K562 (cell line): ENCODE data around the gene CHM. TPM values are rescaled to one million over a fixed set of nuclear protein-coding genes. Genes with fewer than 3 reads are reported as not detected.

Experiments used
- CCAR2 ChIP-seq: fragments of 200-400 bp; formaldehyde crosslinking; IDR thresholded peaks from 2 replicates; pipeline ENCODE4 v1.6.1; 2017; ENCODE audit warnings: mild to moderate bottlenecking, low read depth, low read length
- HDAC1 ChIP-seq, 2 experiments: fragments of 450-650 bp; IDR thresholded peaks; 2 replicates each; pipeline ENCODE4 v1.6.1; 2016 to 2017; ENCODE audit warnings: inconsistent platforms in 1 of 2, mild to moderate bottlenecking in 1 of 2, moderate library complexity in 1 of 2
- NUFIP1 ChIP-seq: fragments of 450-650 bp; IDR thresholded peaks from 2 replicates; pipeline ENCODE4 v1.6.1; 2018; ENCODE audit not compliant: partially characterized antibody
- RB1 ChIP-seq: fragments of 450-650 bp; IDR thresholded peaks from 2 replicates; pipeline ENCODE4 v1.6.1; 2017; ENCODE audit warnings: low read depth, mild to moderate bottlenecking
- RBM17 ChIP-seq: fragments of 200-400 bp; formaldehyde crosslinking; IDR thresholded peaks from 2 replicates; pipeline ENCODE4 v1.6.1; 2017; ENCODE audit warnings: low read depth, mild to moderate bottlenecking, low read length, borderline replicate concordance
- SRF ChIP-seq, 2 experiments: fragments of 250-450, 450-650 bp in 1 of 2; sonication (Bioruptor Pico) in 1 of 2; sonication (generic) in 1 of 2; formaldehyde crosslinking; IDR thresholded peaks; 2 replicates each; pipeline versions ENCODE4 v1.5.0 to v1.5.1; 2020 to 2022; ENCODE audit warnings: mild to moderate bottlenecking in 1 of 2, missing genetic modification reagents in 1 of 2
- TRIM28 ChIP-seq: fragments of 450-650 bp; IDR thresholded peaks from 2 replicates; pipeline ENCODE4 v1.6.1; 2017
- ZNF436 ChIP-seq: fragments of 250-450, 450-650 bp; sonication (Bioruptor Pico); formaldehyde crosslinking; IDR thresholded peaks from 2 replicates; pipeline ENCODE4 v1.7.0; 2020; ENCODE audit warnings: mild to moderate bottlenecking
- polyA plus RNA-seq, 8 experiments: library from polyadenylated mRNA; depleted of rRNA in 4 of 8; stranded (reverse) in 5 of 8; unstranded in 3 of 8; fragments of >200 nt; fragmentation: Nextera tagmentation in 2 of 8; fragmentation: Illumina TruSeq in 1 of 8; extraction: Ambion mirVana in 2 of 8; extraction: Trizol in 1 of 8; gene quantifications; 2 replicates each; pipeline versions ENCODE4 v1.2.1 to v1.2.3, GENCODE V29; 2011 to 2014; ENCODE audit warnings: inconsistent platforms in 1 of 8, missing spikeins in 1 of 8
- total RNA-seq, 7 experiments: library from RNA; depleted of rRNA in 6 of 7; stranded (reverse); fragments of >200 nt in 6 of 7; fragmentation: Illumina TruSeq in 2 of 7; extraction: Trizol in 2 of 7; gene quantifications; 2 replicates each; pipeline versions ENCODE4 v1.2.1 to v1.2.3, GENCODE V29; 2011 to 2021; ENCODE audit warnings: low replicate concordance in 1 of 7
- TF ChIP-seq, protein P1 (sequence below): fragments of 200-600 bp; sonication (generic); IDR thresholded peaks from one replicate; pipeline ENCODE4 v1.6.1; 2012; ENCODE audit warnings: mild to moderate bottlenecking, low read depth, low read length, inconsistent platforms
- TF ChIP-seq, protein P2 (sequence below): fragments of 250-450 bp; sonication (Bioruptor Pico); IDR thresholded peaks from 2 replicates; pipeline ENCODE4 v1.8.0; 2021; ENCODE audit warnings: borderline replicate concordance, mild to moderate bottlenecking, moderate library complexity; ENCODE audit not compliant: poor library complexity, severe bottlenecking

The CHM gene
- total and polyA plus RNA-seq, 9 of the 15 experiments (the other 6 are each of a cell fraction or from before 2014, with no cell fraction given) = 2.2 to 9.0 (median 4.6) TPM

DNA sequence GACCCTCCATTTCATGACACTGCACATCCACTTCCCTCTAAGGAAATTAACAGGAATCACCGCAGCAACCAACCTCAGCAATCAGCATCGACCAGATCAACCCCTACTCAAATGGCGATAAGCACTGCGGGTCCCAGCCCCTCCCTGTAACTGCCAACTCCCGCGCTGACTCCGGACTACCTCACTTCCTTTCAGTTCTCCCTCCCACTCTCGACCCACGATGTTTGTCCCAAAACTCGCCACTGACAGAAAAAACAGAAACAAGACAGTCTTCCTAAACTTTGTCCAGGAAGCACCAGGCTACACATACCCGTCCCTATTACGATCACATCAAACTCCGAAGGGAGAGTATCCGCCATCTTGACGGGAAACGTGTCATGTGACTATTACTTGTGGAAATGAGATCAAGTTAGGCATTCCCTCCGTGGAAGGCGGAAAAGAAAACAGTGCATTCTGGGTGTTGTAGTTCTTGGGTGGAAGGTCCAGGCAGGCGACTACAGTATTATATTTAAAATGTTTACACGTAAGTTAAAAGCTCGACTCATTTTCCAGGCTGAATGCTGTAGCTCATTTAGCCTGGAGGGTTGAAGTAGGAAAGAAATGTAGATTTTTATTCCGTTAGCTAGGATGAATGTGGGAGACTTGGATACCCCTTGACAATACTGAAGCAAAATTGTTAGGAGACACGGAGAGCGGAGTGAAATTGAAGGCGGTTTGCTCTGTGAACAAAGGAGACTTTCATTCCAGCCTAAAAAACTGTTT, at the start of gene CHM (continued):
- TF ChIP-seq, protein P1, sequence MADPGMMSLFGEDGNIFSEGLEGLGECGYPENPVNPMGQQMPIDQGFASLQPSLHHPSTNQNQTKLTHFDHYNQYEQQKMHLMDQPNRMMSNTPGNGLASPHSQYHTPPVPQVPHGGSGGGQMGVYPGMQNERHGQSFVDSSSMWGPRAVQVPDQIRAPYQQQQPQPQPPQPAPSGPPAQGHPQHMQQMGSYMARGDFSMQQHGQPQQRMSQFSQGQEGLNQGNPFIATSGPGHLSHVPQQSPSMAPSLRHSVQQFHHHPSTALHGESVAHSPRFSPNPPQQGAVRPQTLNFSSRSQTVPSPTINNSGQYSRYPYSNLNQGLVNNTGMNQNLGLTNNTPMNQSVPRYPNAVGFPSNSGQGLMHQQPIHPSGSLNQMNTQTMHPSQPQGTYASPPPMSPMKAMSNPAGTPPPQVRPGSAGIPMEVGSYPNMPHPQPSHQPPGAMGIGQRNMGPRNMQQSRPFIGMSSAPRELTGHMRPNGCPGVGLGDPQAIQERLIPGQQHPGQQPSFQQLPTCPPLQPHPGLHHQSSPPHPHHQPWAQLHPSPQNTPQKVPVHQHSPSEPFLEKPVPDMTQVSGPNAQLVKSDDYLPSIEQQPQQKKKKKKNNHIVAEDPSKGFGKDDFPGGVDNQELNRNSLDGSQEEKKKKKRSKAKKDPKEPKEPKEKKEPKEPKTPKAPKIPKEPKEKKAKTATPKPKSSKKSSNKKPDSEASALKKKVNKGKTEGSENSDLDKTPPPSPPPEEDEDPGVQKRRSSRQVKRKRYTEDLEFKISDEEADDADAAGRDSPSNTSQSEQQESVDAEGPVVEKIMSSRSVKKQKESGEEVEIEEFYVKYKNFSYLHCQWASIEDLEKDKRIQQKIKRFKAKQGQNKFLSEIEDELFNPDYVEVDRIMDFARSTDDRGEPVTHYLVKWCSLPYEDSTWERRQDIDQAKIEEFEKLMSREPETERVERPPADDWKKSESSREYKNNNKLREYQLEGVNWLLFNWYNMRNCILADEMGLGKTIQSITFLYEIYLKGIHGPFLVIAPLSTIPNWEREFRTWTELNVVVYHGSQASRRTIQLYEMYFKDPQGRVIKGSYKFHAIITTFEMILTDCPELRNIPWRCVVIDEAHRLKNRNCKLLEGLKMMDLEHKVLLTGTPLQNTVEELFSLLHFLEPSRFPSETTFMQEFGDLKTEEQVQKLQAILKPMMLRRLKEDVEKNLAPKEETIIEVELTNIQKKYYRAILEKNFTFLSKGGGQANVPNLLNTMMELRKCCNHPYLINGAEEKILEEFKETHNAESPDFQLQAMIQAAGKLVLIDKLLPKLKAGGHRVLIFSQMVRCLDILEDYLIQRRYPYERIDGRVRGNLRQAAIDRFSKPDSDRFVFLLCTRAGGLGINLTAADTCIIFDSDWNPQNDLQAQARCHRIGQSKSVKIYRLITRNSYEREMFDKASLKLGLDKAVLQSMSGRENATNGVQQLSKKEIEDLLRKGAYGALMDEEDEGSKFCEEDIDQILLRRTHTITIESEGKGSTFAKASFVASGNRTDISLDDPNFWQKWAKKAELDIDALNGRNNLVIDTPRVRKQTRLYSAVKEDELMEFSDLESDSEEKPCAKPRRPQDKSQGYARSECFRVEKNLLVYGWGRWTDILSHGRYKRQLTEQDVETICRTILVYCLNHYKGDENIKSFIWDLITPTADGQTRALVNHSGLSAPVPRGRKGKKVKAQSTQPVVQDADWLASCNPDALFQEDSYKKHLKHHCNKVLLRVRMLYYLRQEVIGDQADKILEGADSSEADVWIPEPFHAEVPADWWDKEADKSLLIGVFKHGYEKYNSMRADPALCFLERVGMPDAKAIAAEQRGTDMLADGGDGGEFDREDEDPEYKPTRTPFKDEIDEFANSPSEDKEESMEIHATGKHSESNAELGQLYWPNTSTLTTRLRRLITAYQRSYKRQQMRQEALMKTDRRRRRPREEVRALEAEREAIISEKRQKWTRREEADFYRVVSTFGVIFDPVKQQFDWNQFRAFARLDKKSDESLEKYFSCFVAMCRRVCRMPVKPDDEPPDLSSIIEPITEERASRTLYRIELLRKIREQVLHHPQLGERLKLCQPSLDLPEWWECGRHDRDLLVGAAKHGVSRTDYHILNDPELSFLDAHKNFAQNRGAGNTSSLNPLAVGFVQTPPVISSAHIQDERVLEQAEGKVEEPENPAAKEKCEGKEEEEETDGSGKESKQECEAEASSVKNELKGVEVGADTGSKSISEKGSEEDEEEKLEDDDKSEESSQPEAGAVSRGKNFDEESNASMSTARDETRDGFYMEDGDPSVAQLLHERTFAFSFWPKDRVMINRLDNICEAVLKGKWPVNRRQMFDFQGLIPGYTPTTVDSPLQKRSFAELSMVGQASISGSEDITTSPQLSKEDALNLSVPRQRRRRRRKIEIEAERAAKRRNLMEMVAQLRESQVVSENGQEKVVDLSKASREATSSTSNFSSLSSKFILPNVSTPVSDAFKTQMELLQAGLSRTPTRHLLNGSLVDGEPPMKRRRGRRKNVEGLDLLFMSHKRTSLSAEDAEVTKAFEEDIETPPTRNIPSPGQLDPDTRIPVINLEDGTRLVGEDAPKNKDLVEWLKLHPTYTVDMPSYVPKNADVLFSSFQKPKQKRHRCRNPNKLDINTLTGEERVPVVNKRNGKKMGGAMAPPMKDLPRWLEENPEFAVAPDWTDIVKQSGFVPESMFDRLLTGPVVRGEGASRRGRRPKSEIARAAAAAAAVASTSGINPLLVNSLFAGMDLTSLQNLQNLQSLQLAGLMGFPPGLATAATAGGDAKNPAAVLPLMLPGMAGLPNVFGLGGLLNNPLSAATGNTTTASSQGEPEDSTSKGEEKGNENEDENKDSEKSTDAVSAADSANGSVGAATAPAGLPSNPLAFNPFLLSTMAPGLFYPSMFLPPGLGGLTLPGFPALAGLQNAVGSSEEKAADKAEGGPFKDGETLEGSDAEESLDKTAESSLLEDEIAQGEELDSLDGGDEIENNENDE = no peak
- no peak for TF ChIP-seq ZNF436 (CRISPR knock-in tag)
- peak in 1 of 2 experiments; percentile 87; a peak in 2 of 4 replicates for TF ChIP-seq HDAC1 (IDR thresholded peaks at IDR 0.05)
- TF ChIP-seq RB1 = no peak
- no peak for TF ChIP-seq TRIM28
- TF ChIP-seq RBM17 = no peak
- TF ChIP-seq CCAR2 = no peak
- no peak for TF ChIP-seq NUFIP1
- TF ChIP-seq SRF (CRISPR knock-in tag; IDR thresholded peaks at IDR 0.05) = no peak
- TF ChIP-seq, protein P2, sequence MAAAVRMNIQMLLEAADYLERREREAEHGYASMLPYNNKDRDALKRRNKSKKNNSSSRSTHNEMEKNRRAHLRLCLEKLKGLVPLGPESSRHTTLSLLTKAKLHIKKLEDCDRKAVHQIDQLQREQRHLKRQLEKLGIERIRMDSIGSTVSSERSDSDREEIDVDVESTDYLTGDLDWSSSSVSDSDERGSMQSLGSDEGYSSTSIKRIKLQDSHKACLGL (CRISPR knock-in tag) = no peak
